ENCODE results near the gene APPL2.

The APPL2 gene

GRCh38 chr12:105222284-105222655, 13.7 kb downstream of the APPL2 start:
- no peak for DNase-seq

- no peak for DNase-seq
Observed at GRCh38 chr12:105221583-105222283, 14.2 kb downstream of the APPL2 start.

GRCh38 chr12:105220929-105221290, 15.1 kb downstream of the APPL2 start:
- DNase-seq, result no peak

GRCh38 chr12:105220150-105220928, 15.6 kb downstream of the APPL2 start:
- DNase-seq, result no peak

GRCh38 chr12:105219261-105220028, 16.5 kb downstream of the APPL2 start:
- no peak for DNase-seq

- DNase-seq, result no peak
Observed at GRCh38 chr12:105218434-105218833, 17.5 kb downstream of the APPL2 start.

- DNase-seq, result no peak
Observed at GRCh38 chr12:105214670-105215375, 21.2 kb downstream of the APPL2 start.

GRCh38 chr12:105214148-105214547, 21.8 kb downstream of the APPL2 start:
- DNase-seq, result no peak

- no peak for DNase-seq
Observed at GRCh38 chr12:105212438-105212837, 23.5 kb downstream of the APPL2 start.

GRCh38 chr12:105209091-105209490, 26.9 kb downstream of the APPL2 start:
- DNase-seq, result no peak

- DNase-seq, result no peak
Observed at GRCh38 chr12:105206686-105207374, 29.1 kb downstream of the APPL2 start.

GRCh38 chr12:105205322-105206048, 30.5 kb downstream of the APPL2 start:
- DNase-seq, result no peak

- DNase-seq, result no peak
Observed at GRCh38 chr12:105204916-105205315, 31.1 kb downstream of the APPL2 start.

GRCh38 chr12:105204127-105204526, 31.8 kb downstream of the APPL2 start:
- no peak for DNase-seq

GRCh38 chr12:105202202-105202601, 33.8 kb downstream of the APPL2 start:
- no peak for DNase-seq

GRCh38 chr12:105201299-105201698, 34.7 kb downstream of the APPL2 start:
- no peak for DNase-seq

GRCh38 chr12:105200385-105200784, 35.6 kb downstream of the APPL2 start:
- no peak for DNase-seq

- no peak for DNase-seq
Observed at GRCh38 chr12:105198961-105199360, 37.0 kb downstream of the APPL2 start.

GRCh38 chr12:105196090-105196489, 39.9 kb downstream of the APPL2 start:
- no peak for DNase-seq

- DNase-seq, result no peak
Observed at GRCh38 chr12:105194947-105195346, 41.0 kb downstream of the APPL2 start.

GRCh38 chr12:105192624-105193225, 43.2 kb downstream of the APPL2 start:
- DNase-seq, result no peak
